ENCODE measurements around the gene RAP2A.

DNA sequence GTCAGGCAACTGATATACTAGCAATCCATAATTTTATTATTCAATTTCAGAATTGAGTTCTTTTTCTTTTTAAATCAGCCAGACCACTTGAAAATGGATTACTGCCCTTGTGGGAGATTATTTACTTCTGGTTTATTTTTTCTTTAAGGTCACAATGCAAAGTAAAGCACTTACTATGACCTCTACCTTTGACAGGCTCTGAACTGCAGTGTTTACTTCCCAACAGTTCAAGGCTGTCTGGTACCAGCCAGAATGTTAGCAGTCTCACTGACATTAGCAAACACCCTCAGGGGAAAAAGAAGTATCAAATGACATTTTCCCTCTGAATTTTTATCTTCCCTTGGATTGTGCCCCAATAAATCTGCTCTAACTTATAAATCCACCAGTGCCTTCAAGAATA lies 57.5 kb downstream of the RAP2A start:
- TF ChIP-seq CTCF (IDR thresholded peaks at IDR 0.05) (no peak), EP300 (IDR thresholded peaks at IDR 0.05) (no peak), POLR2A (IDR thresholded peaks at IDR 0.05) (no peak)

All from gastroesophageal sphincter (tissue), 3 donors.